ENCODE results near the gene DGKA.

GRCh38 chr12:55955800-55956508 is 25.0 kb downstream of the DGKA start:
- peak; percentile 70 for TF ChIP-seq CTCF (conservative IDR thresholded peaks at IDR 0.05; ENCODE audit: low read length)
- TF ChIP-seq EZH2phosphoT487 (IDR thresholded peaks at IDR 0.05; ENCODE audit: borderline replicate concordance, low read depth, low read length), result no peak
